ENCODE results near the gene KCNAB1. TPM values are rescaled to one million over a fixed set of nuclear protein-coding genes. Genes with fewer than 3 reads are reported as not detected.

Gene KCNAB1
- total RNA-seq, 3 donors from 2014 or later (not counting 1 experiment from before 2014, with no cell fraction given) = not detected

DNA sequence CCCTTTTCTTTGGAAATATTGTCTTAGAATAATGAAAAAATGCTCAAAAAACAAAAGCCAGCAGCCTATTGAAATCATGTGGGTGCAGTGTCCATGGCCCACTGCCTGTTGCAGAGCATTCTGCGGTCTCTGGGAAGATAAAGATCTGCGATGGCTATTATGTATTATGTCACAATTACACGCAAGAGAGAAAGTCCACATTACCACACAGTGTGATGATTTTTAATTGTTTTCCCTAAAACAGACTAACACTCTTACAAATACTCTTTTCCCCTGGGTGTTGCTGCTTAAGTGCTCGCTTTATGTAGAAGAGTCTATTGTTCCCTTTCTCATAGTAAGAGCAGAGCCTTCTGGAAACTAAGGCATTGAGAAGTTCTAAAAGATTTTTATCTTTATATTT is 402.3 kb downstream of the KCNAB1 start:
- Histone ChIP-seq H3K27me3 (ENCODE audit: control insufficient read depth, insufficient read depth, low read length) (peaks cover 5% of the 10 kb centered on the region), H3K9me3 (ENCODE audit: control insufficient read depth, insufficient read depth, low read length) (no peaks in the 10 kb centered on the region), H3K4me1 (ENCODE audit: control insufficient read depth, insufficient read depth, low read length) (peaks cover 7% of the 10 kb centered on the region), H3K4me3 (ENCODE audit: low read length) (no peak overlapping the region), H3K27ac (ENCODE audit: low read length) (no peak overlapping the region), H3K36me3 (ENCODE audit: control insufficient read depth, insufficient read depth, low read length) (no peaks in the 10 kb centered on the region)
- ATAC-seq = no peak
- Mint-ChIP-seq H3K4me1 (peaks cover 6 to 10% of the 10 kb centered on the region in 2 donors), H3K27me3 (ENCODE audit: low read depth in 2 of 2) (peaks cover 32 to 58% of the 10 kb centered on the region in 2 donors), H3K4me3 (no peak overlapping the region), H3K9me3 (no peaks in the 10 kb centered on the region), H3K36me3 (peaks cover 8% of the 10 kb centered on the region), H3K27ac (no peak overlapping the region)
- intact Hi-C loops (cut with micrococcal nuclease) = no loop called here
- TF ChIP-seq, protein P1, sequence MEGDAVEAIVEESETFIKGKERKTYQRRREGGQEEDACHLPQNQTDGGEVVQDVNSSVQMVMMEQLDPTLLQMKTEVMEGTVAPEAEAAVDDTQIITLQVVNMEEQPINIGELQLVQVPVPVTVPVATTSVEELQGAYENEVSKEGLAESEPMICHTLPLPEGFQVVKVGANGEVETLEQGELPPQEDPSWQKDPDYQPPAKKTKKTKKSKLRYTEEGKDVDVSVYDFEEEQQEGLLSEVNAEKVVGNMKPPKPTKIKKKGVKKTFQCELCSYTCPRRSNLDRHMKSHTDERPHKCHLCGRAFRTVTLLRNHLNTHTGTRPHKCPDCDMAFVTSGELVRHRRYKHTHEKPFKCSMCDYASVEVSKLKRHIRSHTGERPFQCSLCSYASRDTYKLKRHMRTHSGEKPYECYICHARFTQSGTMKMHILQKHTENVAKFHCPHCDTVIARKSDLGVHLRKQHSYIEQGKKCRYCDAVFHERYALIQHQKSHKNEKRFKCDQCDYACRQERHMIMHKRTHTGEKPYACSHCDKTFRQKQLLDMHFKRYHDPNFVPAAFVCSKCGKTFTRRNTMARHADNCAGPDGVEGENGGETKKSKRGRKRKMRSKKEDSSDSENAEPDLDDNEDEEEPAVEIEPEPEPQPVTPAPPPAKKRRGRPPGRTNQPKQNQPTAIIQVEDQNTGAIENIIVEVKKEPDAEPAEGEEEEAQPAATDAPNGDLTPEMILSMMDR (IDR thresholded peaks at IDR 0.05) = no peak
- no peak for DNase-seq
- WGBS (ENCODE audit: insufficient coverage) = 100% methylated on average over 1 of the region's 4 CpGs

DNA sequence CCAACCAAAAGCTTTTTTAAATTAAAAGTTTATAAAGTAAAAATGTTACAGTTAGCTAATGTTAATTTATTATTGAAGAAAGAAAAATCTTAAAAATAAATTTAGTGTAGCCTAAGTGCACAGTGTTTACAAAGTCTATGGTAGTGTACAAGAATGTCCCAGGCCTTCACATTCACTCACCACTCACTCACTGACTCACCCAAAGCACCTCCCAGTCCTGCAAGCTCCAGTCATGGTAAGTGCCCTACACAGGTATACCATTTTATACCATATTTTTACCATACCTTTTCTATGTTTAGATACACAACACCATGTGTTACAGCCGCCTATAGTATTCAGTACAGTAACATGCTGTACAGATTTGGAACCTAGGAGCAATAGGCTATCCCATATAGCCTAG is 405.4 kb downstream of the KCNAB1 start:
- intact Hi-C loops (cut with micrococcal nuclease) = no loop called here
- Histone ChIP-seq H3K4me3 (ENCODE audit: low read length) (no peak overlapping the region), H3K36me3 (ENCODE audit: control insufficient read depth, insufficient read depth, low read length) (no peaks in the 10 kb centered on the region), H3K27me3 (ENCODE audit: control insufficient read depth, insufficient read depth, low read length) (peaks cover 5% of the 10 kb centered on the region), H3K9me3 (ENCODE audit: control insufficient read depth, insufficient read depth, low read length) (no peaks in the 10 kb centered on the region), H3K27ac (ENCODE audit: low read length) (no peak overlapping the region), H3K4me1 (ENCODE audit: control insufficient read depth, insufficient read depth, low read length) (peaks cover 7% of the 10 kb centered on the region)
- no peak for ATAC-seq
- TF ChIP-seq, protein P1 (IDR thresholded peaks at IDR 0.05) = no peak
- peaks cover 8% of the 10 kb centered on the region for H3K36me3 Mint-ChIP-seq
- no peak overlapping the region for H3K4me3 Mint-ChIP-seq
- no peaks in the 10 kb centered on the region for H3K9me3 Mint-ChIP-seq
- WGBS (ENCODE audit: insufficient coverage) = 100% methylated on average over 1 of the region's 1 CpG
- no peak for DNase-seq
- H3K27ac Mint-ChIP-seq = no peak overlapping the region
- H3K4me1 Mint-ChIP-seq = peaks cover 6 to 10% of the 10 kb centered on the region in 2 donors
- peaks cover 27 to 46% of the 10 kb centered on the region in 2 donors for H3K27me3 Mint-ChIP-seq (ENCODE audit: low read depth in 2 of 2)

DNA sequence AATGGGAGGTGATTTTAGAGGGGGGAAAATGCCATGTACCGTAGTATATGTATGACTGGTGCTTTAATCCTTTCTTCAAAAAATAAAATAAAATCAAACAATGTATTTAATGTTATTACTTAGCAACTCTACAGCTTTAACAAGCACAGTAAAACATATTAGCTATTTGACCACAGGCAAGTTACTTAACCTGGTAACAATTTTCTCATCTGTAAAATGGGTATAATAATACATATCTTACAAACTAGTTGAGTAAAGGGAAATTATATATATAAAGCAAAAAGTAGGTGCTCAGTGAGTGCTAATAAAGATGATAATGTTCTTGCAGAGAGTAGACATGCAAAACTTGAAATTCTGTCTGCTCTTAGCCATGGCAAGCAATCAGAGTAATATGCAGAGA is 406.7 kb downstream of the KCNAB1 start:
- Histone ChIP-seq H3K4me3 (ENCODE audit: low read length) (no peak overlapping the region), H3K27ac (ENCODE audit: low read length) (no peak overlapping the region), H3K9me3 (ENCODE audit: control insufficient read depth, insufficient read depth, low read length) (no peaks in the 10 kb centered on the region), H3K27me3 (ENCODE audit: control insufficient read depth, insufficient read depth, low read length) (peaks cover 5% of the 10 kb centered on the region), H3K4me1 (ENCODE audit: control insufficient read depth, insufficient read depth, low read length) (peaks cover 7% of the 10 kb centered on the region), H3K36me3 (ENCODE audit: control insufficient read depth, insufficient read depth, low read length) (no peaks in the 10 kb centered on the region)
- peaks cover 24 to 41% of the 10 kb centered on the region in 2 donors for H3K27me3 Mint-ChIP-seq (ENCODE audit: low read depth in 2 of 2)
- TF ChIP-seq, protein P1 (IDR thresholded peaks at IDR 0.05) = no peak
- H3K4me1 Mint-ChIP-seq = peaks cover 6 to 10% of the 10 kb centered on the region in 2 donors
- DNase-seq (no peak), ATAC-seq (no peak)
- no peak overlapping the region for H3K27ac Mint-ChIP-seq
- WGBS (ENCODE audit: insufficient coverage) = no CpG with 5 or more reads among the region's 1 CpG
- intact Hi-C loops (cut with micrococcal nuclease) = no loop called here
- H3K9me3 Mint-ChIP-seq = no peaks in the 10 kb centered on the region
- H3K4me3 Mint-ChIP-seq = no peak overlapping the region
- H3K36me3 Mint-ChIP-seq = peaks cover 8% of the 10 kb centered on the region

DNA sequence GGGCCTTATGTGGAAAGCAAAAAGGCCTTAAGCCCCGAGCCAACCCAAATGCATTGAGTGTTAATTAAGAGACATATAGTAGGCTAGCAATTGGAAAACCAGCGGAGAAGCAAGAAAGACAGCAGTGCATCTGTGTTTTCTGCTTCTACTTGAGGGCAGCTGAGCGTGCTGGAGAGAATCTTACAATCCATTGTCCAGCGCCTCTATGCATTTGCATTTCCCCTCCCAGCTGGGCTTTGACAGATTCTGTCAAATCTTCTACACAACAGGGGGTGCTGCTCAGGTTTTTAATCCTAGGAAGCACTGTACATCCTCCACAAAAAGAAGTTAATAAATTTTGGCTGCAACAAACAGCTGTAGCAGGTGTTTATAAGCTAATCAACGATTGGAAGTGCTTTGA is 410.6 kb downstream of the KCNAB1 start:
- no peak for ATAC-seq
- Histone ChIP-seq H3K4me1 (ENCODE audit: control insufficient read depth, insufficient read depth, low read length) (no peaks in the 10 kb centered on the region), H3K27me3 (ENCODE audit: control insufficient read depth, insufficient read depth, low read length) (no peaks in the 10 kb centered on the region), H3K4me3 (ENCODE audit: low read length) (no peak overlapping the region), H3K9me3 (ENCODE audit: control insufficient read depth, insufficient read depth, low read length) (no peaks in the 10 kb centered on the region), H3K27ac (ENCODE audit: low read length) (no peak overlapping the region), H3K36me3 (ENCODE audit: control insufficient read depth, insufficient read depth, low read length) (no peaks in the 10 kb centered on the region)
- Mint-ChIP-seq H3K9me3 (no peaks in the 10 kb centered on the region), H3K4me3 (no peak overlapping the region), H3K36me3 (no peaks in the 10 kb centered on the region), H3K27me3 (ENCODE audit: low read depth in 2 of 2) (peaks cover 6 to 23% of the 10 kb centered on the region in 2 donors), H3K27ac (no peak overlapping the region), H3K4me1 (peaks cover 0 to 9% of the 10 kb centered on the region in 2 donors)
- DNase-seq = no peak
- TF ChIP-seq, protein P1 (IDR thresholded peaks at IDR 0.05) = no peak
- WGBS (ENCODE audit: insufficient coverage) = 94% methylated on average over 5 of the region's 5 CpGs
- intact Hi-C loops (cut with micrococcal nuclease) = no loop called here

Measured in natural killer cell (primary cell).